ENCODE data around the gene SHROOM1. TPM values are rescaled to one million over a fixed set of nuclear protein-coding genes. Genes with fewer than 3 reads are reported as not detected.

The SHROOM1 gene
- total RNA-seq, 1 donor from 2014 or later: 1.5 TPM

- H3K27ac Mint-ChIP-seq: no peak overlapping the region
- POLR2A ChIA-PET: no interaction called here
Measured at GRCh38 chr5:132773114-132773513, 57.3 kb downstream of the SHROOM1 start.

GRCh38 chr5:132772291-132773070 lies 58.0 kb downstream of the SHROOM1 start:
- DNase-seq (no peak), ATAC-seq (ENCODE audit: low read depth) (no peak)
- POLR2A ChIA-PET: no interaction called here
- CTCF ChIA-PET: no interaction called here
- intact Hi-C loops (cut with micrococcal nuclease): no loop called here
- TF ChIP-seq CTCF (IDR thresholded peaks at IDR 0.05): no peak
- no peak overlapping the region for H3K27ac Mint-ChIP-seq
- H3K4me1 Mint-ChIP-seq: peaks cover 6% of the 10 kb centered on the region
- no peaks in the 10 kb centered on the region for H3K36me3 Mint-ChIP-seq (ENCODE audit: low read depth)
- H3K27me3 Mint-ChIP-seq: peaks cover 7% of the 10 kb centered on the region
- no peak overlapping the region for H3K4me3 Mint-ChIP-seq
- no peaks in the 10 kb centered on the region for H3K9me3 Mint-ChIP-seq

More at GRCh38 chr5:132773114-132773513, 57.3 kb downstream of the SHROOM1 start:
- intact Hi-C loops (cut with micrococcal nuclease): no loop called here
- DNase-seq (no peak), ATAC-seq (ENCODE audit: low read depth) (no peak)
- Mint-ChIP-seq H3K4me1 (peaks cover 11% of the 10 kb centered on the region), H3K36me3 (ENCODE audit: low read depth) (no peaks in the 10 kb centered on the region), H3K27me3 (peaks cover 10% of the 10 kb centered on the region), H3K9me3 (no peaks in the 10 kb centered on the region), H3K4me3 (no peak overlapping the region)
- TF ChIP-seq CTCF (IDR thresholded peaks at IDR 0.05): no peak
- CTCF ChIA-PET: no interaction called here

Other genes with a start within 250 kb of the SHROOM1 start
- gene IL13, start 172.5 kb downstream of the SHROOM1 start, total RNA-seq: 0.27 and 0.75 TPM in 2 replicates
- gene IL4, start 156.7 kb downstream of the SHROOM1 start, total RNA-seq: not detected in 2 replicates
- gene KIF3A, start 93.1 kb downstream of the SHROOM1 start, total RNA-seq: 9.2 and 9.8 TPM in 2 replicates
- 0.44 and 1.5 TPM in 2 replicates for gene CCNI2, start 83.2 kb downstream of the SHROOM1 start, total RNA-seq
- gene SEPTIN8, start 53.4 kb downstream of the SHROOM1 start, total RNA-seq: 6.5 and 7.3 TPM in 2 replicates
- not detected in 2 replicates for gene SOWAHA, start 17.3 kb downstream of the SHROOM1 start, total RNA-seq
- gene GDF9, start 35.8 kb upstream of the SHROOM1 start, total RNA-seq: 0.29 and 0.39 TPM in 2 replicates
- 197 and 218 TPM in 2 replicates for gene UQCRQ, start 36.0 kb upstream of the SHROOM1 start, total RNA-seq
- 2.5 and 3.3 TPM in 2 replicates for gene LEAP2, start 43.0 kb upstream of the SHROOM1 start, total RNA-seq
- gene AFF4, start 133.0 kb upstream of the SHROOM1 start, total RNA-seq: 42.7 and 51.8 TPM in 2 replicates
- 31.4 and 32.6 TPM in 2 replicates for gene ZCCHC10, start 195.9 kb upstream of the SHROOM1 start, total RNA-seq
- gene HSPA4, start 221.4 kb upstream of the SHROOM1 start, total RNA-seq: 152 and 162 TPM in 2 replicates

All from activated B cell treated with CpG ODN at 0.5 μM for 24 hours (primary cell).